Activated T-helper 1 cell treated with Interleukin-2 at 50 U/mL for 16 hours (primary cell): Measurements from ENCODE around the gene WARS2.

Source experiments
- DNase-seq: peaks from one replicate; pipeline ENCODE4 v3.0.0-alpha.2; 2020; ENCODE audit warnings: low read depth

WARS2 gene

DNA sequence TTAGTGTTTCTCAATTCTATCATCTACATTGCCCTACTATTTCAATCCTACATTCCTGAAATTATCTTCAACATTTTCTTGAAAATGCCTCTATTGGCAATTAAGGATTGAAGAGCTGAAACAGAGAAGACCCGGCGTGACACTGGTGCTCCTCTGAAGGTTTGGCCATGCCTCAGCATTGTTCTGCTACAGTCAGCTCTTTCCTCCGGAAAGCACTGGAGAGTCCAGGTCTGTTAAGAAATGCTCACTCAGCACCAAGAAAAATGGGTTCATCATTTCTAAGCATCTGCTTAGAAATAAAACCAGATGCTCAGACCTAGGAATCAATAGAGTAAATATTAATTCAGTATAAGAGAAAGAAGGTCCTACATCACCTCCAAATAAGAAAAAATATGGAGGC lies 58.8 kb downstream of the WARS2 start:
- DNase-seq, result no peak

DNA sequence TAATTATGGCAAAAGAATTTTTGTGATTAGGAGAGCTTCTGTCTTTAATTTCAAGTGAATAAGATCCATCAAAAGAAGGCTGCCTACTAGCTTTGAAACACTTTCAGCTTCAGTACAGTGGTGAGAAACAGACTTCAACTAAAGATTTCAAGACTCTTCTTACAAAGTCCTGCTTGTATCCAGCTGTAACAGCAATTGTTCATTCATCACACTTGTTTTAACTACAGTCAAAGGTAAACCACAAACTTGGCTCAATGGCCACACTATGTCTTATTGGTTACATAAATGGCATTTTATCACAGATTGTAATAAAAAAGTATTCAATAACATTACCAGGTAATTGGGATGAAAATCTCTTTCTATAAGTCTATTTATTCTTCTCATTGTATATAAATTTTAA lies 59.2 kb downstream of the WARS2 start:
- no peak for DNase-seq

DNA sequence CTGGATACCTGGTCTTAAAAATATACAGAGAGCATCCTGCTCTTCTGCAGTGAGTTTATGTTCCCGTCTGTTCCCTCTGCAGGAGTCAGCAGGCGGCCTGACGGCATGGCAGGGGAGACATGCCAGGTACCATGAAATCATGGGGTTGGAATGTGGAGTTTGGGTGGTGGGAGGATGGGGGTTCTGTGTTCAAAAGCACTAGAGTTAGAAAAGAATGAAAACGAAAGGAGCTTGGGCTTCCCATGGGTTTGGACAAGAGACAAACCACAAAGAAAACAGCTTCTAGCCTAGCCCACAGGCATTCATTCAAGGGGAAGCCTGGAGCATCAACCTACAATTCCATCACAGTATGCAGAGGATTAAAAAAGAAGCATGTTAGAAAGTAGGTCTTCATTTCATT lies 59.9 kb downstream of the WARS2 start:
- DNase-seq, result no peak

DNA sequence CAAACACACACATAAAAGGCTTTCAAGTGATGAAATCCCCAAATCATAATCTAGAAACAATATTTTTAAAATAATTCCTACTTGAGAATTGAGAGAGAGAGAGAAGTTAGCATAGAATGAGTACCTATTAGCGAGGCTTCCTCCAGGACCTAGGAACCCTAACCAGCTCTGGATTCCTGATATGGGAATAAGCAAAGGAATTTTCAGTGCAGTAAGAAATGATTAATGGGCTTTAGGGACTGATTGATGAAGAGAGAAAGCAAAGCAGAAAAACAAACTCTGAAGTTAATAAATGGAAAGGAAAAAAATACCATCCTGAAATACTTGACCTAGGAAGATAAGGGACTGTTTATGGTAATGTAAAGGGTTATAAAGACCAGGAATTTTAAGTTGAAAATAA lies 60.6 kb downstream of the WARS2 start:
- DNase-seq, result no peak

DNA sequence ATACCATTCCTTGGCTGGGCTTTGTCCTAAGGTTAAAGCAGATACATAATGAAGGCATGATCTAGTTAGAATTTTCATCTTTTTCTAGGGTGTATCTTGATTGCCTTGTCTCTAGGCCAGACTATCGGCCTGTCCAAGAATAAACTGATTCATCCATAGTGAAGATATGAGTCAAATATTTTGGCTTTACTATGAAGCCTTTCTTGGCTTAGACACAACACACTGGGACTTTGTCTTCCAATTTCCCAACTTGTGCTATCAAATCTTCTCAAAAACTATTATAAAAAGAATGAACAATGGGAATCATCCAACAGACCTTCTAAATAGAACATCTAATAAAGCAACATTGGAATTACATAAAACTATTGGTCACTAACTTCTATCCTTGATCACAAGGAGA lies 64.8 kb downstream of the WARS2 start:
- DNase-seq, result no peak

DNA sequence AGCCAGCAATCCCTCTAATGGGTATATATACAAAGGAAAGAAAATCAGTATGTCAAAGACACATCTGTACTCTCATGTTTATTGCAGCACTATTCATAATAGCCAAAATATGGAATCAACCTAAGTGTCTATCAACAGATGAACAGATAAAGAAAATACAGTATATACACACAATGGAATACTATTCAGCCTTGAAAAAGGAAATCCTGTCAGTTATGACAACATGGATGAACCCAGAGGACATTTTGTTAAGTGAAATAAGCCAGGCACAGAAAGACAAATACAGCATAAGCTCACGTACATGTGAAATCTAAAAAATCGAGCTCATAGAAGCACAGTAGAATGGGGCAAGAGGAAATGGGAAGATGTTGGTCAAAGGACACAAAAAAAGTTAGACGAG lies 69.1 kb downstream of the WARS2 start:
- no peak for DNase-seq

DNA sequence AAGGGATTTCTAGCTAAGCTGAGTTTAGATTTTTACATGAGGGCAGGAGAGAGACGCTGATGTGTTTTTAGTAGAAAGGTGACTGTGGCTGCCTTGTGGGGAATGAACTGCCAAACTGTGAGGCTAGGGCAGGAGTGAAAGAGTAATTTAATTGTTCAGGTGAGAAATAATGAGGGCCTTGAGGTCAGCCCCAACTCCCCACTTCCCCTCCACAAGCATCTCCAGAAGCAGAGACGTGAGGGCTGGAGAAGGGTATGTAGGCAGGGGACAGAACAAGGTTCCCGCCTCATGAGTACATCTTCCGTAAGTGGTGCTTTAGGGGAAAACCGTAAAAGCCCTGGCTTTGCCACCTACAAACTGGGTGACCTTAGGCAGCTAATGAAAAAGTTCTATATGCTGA lies 70.8 kb downstream of the WARS2 start:
- no peak for DNase-seq

DNA sequence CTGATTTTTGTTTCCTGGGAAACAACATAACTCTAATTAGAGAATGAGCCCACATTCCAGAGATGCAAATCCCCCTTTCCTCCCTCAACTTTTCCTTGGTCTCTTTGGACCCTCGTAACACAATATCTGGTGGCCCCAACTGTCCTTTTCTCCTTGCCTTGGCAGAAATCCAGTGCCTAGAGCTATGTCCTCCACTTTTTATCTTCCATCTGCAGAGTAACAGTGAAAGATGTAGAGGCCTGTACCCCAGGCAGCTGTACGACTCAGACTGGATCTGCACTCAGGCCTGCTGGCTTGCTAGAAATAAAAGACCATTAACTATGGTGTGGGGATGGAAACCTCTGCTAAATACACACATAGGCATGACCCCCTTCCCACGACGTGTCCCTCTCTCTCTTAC lies 72.0 kb downstream of the WARS2 start:
- no peak for DNase-seq

DNA sequence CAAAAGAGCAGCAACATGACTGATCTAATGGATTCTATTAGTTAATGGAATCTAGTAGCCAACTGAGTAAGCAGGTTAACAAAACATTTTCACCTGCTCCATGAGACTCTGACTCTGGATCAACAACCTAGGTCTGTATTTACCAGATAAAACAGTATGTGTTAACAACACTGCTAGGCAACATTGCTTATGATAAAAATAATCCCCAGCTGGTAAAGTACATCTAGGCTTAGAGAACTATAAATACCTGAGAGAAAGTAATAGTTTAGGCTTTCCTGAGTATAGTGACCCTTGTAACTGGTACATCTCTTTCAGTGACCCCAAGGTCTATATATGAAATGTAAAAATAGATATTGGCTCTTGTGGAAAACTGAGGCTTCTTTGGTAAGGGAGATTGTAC lies 78.8 kb downstream of the WARS2 start:
- DNase-seq, result no peak

DNA sequence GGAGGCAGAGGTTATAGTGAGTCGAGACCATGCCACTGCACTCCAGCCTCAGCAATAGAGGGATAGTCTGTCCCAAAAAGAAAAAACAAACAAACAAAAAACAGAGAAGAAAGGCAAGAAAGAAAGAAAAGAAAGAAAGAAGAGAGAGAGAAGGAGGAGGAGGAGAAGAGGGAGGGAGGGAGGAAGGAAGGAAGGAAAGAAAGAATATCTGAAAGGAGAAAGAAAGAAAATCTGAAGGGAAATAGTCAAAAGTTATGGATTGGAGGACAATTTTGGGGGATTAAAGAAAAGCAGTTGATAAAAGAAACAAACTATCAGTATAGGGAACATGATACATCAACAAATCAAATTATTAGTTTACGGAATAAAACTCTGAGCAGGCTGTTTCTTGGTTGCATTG lies 84.9 kb downstream of the WARS2 start:
- DNase-seq, result no peak

DNA sequence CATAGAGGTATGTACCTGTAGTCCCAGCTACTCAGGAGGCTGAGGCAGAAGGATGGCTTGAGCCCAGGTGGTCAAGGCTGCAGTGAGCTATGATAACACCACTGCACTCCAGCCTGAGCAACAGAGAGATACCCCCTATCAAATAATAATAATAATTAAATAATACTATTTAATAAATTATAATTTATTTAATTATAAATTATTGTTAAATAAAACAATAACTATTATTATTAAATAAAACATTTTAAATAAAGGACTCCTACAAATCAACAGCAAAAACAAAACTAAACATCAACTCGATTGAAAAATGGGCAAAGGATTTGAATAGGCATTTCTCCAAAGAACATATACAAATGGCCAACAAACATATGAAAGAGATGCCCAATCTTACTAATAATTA lies 86.5 kb downstream of the WARS2 start:
- DNase-seq, result no peak

DNA sequence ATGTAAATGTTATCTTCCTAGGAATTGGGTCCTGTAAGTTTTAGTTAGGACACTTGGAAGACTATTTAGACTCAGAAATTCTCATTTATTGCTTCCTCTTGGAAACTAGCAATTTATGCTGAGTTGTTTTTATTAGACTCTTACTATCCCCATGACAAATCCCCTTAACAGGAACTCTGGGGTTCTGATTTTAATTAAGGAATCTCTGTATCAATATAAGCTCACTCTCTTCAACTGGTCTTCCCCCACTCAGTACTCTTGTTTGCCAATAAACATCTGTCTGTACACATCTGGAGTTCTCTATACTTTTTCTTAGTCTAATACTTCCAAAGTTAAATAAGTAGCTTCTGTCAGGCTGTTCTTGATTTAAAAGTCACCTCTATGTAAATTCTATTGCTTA lies 88.2 kb downstream of the WARS2 start:
- DNase-seq, result no peak

DNA sequence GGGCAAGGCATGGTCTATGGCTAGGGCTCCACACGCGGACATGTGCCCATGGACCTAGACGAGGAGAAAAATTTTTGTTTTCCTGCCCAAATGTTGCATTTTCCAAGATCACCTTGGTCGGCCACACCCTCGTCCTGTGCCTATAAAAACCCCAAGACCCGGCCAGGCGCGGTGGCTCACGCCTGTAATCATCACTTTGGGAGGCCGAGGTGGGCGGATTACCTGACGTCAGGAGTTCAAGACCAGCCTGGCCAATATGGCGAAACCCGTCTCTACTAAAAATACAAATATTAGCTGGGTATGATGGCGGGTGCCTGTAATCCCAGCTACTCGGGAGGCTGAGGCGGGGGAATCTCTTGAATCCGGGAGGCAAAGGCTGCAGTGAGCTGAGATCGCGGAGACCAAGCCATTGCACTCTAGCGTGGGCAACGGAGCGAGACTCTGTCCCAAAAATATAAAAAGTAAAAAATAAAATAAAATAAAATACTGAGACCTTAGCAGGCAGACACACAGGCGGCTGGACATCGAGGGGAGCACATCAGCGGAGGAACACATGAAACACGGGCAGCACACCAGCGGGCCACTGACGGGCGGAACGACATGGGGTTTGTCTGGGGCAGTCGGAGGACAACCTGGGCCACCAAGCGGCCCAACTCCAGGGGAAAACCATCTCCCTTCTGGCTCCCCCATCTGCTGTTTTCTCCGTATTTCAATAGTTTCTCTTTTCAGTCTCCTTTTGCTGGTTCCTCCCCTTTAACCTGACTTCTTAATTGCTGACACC lies 91.6 kb downstream of the WARS2 start:
- DNase-seq, result no peak

DNA sequence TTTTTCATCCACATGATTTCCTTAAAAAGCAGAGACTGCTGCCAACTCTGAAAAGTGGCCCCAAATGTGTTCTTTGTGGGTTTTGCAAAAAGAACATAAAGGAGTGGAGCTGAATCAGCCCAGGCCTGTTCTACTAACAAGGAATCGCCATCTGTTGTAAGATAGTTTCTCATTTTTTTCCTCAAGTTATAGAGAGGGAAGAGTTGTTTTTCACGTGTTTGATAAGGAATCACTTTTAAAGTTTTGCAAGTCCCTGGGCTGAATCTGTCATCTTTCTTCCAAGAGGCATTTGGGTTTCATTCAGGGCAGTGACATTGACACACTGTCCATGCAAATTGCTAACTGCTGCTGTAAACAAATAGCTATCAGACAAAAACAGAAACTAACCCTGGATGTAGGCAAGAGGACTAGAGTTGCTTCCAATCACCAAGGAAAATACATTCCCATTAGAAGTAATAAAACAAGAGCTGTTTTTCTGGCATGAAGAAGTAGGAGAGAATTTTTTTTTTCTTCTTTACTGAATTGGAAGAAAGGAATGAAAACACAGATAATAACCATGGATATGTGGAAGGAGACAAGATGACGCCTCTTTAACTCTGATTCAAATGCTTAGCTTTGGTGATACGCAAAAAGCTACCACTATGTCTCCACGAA lies 93.5 kb downstream of the WARS2 start:
- DNase-seq, result no peak

DNA sequence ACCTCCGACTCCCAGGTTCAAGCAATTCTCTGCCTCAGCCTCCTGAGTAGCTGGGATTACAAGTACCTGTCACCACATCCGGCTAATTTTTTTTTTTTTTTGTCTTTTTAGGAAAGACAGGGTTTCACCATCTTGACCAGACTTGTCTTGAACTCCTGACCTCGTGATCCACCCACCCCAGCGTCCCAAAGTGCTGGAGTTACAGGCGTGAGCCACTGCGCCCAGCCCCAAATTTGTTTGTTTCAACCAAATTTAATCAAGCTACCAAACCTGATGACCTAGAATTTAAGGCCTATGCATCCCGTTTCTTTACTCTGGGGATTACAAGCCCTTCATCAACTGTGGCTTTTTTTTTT lies 94.0 kb downstream of the WARS2 start:
- DNase-seq, result no peak

DNA sequence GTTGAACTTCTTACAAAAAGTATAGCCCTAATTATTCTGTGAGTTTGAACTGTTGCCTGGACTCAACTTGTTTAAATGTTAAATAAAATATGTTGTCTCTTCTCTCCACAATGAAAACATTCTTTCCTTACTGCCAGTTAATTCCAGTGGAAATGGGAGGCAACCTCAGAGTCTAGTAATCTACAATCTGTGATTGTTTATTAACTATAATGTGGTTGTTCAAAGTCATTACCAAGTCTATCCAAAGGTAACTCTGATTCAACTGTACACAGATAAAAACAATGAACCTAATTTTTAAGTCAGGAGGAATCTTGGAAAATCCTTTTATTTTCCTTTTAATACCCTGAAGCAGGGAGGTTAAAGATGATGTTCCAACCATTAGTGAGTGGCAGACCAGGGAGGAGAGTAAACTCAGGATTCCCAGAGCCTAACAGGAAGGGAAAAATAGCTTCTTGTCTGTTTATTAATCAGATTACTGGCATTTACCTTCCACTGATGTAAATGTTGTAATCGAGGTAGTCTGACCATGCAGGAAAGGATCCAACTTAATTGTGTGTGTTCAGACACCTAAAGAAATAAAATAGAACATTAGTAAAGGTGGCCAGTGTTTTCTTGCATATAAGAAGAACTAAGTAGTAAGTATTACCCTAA lies 95.2 kb downstream of the WARS2 start:
- DNase-seq, result no peak

DNA sequence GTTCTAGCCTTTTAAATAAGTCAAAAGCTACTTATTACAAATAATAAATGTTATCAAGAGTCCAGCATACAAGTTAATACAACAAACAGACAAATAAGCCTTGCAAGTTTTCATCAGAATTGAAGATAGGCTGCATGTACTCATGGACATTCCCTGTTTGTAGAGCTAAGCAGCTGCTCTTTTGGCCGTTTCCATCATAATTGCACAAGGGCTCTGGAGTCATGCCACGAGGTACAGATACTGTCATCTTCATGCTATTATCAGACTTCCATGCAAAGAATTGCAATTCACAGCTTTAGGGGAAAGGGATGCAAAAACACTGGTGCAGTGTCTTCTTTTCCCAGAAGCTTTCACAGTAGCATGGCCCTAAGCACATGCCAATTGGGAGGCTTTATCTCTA lies 99.5 kb downstream of the WARS2 start:
- DNase-seq, result no peak

DNA sequence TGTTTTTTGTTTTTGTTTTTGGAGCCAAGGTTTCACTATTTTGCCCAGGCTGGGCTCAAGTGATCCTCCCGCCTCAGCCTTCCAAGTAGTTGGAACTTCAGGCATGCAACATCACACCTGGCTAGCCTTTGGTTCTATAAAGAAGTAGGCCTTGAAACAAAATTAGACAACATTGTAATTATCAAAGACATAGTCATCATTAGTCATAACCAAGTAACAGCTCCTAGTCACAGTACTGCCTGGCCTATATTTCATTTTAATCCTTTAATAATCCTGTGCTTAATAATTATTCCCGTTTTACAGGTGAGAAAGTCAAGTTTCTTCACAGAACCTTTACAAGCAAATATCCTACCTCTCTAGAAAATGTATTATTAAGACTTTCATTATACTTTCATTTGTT lies 100.0 kb downstream of the WARS2 start:
- DNase-seq, result no peak

DNA sequence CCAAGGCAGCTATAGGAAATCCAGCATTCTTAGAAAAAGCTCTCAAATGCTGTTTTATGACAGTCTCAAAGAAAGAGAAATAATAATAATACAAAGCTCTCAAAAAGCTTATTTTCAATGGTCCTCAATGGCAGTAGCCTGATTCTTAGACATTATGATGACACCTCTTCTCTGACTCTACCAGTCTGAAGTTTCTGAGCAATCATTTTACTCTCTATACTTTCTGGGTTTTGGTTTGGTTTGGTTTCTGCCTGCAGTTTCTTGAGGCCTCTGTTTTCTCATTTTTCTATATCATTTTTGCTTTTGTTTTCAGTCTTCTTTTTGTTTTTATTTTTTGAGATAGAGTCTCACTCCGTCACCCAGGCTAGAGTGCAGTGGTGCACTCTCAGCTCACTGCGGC lies 102.1 kb downstream of the WARS2 start:
- DNase-seq, result no peak

DNA sequence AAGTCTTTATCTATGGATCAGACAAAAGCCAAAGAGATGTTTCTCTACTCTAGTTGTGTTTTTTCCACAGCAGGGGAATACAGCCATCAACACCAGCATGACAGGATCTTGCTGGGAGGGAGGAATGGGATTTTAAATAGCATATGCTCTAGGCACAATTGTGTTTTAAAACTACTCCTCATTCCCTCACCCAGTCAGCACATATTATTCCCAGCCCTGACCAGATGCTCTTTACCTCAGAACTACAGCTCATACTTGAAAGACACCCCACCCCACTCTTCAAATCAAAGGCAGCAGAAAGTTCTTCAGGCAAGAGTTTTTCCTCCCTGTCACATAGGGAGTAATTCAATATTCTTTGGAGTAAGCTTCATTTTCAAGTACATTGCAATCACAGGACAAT lies 106.1 kb downstream of the WARS2 start:
- DNase-seq, result no peak

DNA sequence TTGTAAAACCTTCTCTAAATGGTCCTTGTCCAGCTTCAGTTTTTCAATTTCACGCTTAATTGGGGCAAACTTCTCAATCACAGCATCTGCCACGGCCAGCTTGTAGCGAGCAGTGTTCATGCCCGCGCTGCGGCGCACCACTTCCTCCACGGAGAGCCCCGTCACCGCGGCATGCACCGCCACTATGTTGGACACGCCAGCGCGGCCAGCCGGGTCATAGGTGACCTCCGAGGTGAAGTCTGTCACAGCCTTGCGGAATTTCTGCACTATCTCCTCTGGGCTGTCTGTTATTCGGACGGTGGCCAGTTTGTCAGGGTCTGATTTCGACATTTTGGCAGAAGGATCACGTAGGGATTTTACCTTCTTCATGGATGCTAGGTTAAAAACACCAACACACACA lies 107.5 kb downstream of the WARS2 start:
- DNase-seq, result no peak

DNA sequence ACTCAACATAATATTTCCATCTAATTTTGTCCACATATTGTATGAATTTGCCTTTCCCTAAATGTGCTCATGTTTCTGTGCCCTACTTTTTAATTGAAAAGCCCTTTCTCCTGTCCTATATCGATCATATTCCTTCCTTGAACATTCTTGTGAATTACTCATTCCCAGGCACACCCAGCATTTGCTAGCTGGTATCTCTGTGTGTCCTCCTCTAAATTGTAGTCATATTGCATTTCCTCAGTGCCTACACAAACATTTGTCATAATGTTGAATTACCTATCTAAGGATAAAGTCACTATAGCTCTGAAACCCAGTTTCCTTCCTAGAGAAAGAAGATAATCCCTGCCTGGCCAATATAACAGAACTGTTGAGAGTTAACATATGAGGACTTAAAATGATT lies 112.7 kb downstream of the WARS2 start:
- DNase-seq, result no peak

DNA sequence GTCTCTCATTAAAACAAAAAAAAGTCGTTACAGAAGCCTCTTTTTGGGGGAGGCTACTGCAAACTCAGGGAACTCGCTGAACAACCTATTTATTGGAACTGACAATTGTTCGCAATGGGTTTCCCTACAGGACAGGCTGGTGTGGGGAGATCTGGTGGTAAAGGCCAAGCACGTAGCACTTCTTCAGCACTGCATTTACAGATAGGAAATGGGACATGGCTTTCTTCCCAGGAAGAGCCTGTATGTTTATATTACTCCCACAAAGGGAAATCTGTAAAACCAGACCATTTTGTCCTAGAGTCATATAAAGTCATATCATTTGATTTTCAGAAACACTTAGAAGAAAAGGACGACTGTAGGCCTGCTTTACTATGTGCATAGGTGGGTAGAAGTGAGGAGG lies 113.5 kb downstream of the WARS2 start:
- DNase-seq, result no peak

DNA sequence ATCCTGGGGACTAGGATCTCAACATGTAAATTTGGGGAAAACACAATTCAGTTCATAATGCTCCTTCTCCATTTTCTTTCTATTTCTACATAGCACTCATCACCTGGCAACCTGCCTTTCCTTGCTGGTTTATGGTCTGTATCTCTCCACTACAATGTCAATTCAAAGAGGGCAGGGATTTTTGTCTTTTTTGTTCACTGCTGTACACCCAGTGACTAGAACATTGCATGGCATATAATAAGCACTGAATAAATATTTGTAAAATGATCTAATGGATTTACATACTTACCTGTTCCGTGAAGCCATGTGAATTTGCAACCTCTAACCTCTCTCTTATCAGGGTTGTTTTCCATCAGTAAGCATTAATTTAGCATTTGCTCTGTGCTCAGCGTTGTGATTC lies 124.9 kb downstream of the WARS2 start:
- no peak for DNase-seq
